ENCODE measurements around the gene PRKCZ.
"Not testable (repeated sequence)": the region's sequence is repeated elsewhere in the genome, so short reads cannot be mapped to it uniquely, and the experiment has no call there.

PRKCZ gene

DNA sequence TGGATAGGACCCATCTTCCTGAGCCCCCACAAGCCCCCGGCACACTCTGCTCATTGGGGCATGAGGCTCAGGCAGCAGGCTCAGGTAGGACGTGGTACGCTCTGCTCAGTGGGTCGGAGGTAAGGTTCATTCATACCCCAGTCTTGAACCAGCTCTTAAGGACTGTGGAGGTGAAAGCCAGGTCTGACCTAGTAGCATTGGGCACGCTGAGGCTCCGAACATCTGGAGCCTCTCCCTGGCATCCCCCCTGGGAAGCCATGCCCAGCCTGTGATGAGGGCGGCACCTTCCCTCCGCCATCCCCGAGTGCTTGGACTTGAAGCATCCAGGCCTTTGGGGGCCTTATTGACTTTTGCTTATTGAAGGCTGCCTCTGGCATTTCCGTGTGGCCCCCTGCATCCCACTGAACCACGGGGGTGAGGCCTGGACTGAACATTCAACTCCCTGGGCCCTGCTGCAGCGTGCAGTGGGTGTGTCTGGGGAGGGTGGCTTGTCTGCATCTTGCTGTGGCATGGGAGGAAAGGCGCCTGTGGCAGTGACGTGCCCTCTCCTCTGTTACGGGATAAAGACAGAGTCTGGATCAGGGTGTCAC lies 94.4 kb downstream of the PRKCZ start:
- Histone ChIP-seq H2BK5ac (ENCODE audit: low read length) (no peak overlapping the region), H4K8ac (ENCODE audit: low read depth, low read length) (no peak overlapping the region), H2AFZ (ENCODE audit: low read length) (no peak overlapping the region), H3K9me3 (replicated peaks in 1 of 2; ENCODE audit: control insufficient read depth in 2 of 2, insufficient read depth in 1 of 2, low read depth in 1 of 2, low read length in 2 of 2) (no peaks in the 10 kb centered on the region), H3K18ac (ENCODE audit: low read length) (no peak overlapping the region), H3K36me3 (replicated peaks in 1 of 2; ENCODE audit: control insufficient read depth in 2 of 2, insufficient read depth in 2 of 2, low read length in 2 of 2) (peaks cover 0 to 15% of the 10 kb centered on the region in 2 donors), H3K4me2 (ENCODE audit: insufficient read depth, low read length, poor library complexity, severe bottlenecking) (no peak overlapping the region), H3K27me3 (ENCODE audit: control insufficient read depth in 3 of 3, insufficient read depth in 3 of 3, low read depth in 1 of 3, low read length in 3 of 3) (no peaks in the 10 kb centered on the region), H3K27ac (replicated peaks; ENCODE audit: low read length) (no peak overlapping the region), H3K79me1 (ENCODE audit: low read depth, low read length) (peaks cover 2% of the 10 kb centered on the region), H2BK12ac (ENCODE audit: low read length) (no peak overlapping the region), H2BK15ac (ENCODE audit: low read length) (no peak overlapping the region), H3K23ac (ENCODE audit: low read depth, low read length, poor library complexity) (no peak overlapping the region), H3K9ac (ENCODE audit: low read depth, low read length, poor library complexity) (no peak overlapping the region), H2BK120ac (ENCODE audit: low read depth, low read length) (no peak overlapping the region), H3K14ac (ENCODE audit: low read length) (peak overlapping the region; percentile 4), H3K4me1 (ENCODE audit: control insufficient read depth in 2 of 2, insufficient read depth in 1 of 2, low read depth in 1 of 2, low read length in 2 of 2) (no peaks in the 10 kb centered on the region), H3K4me3 (ENCODE audit: low read length in 2 of 2) (no peak overlapping the region), H3K4ac (ENCODE audit: low read length) (no peak overlapping the region), H2AK5ac (ENCODE audit: low read depth, low read length) (no peak overlapping the region), H4K91ac (ENCODE audit: low read depth, low read length, poor library complexity) (no peak overlapping the region)
- no peak for DNase-seq (ENCODE audit: low spot score)
- WGBS, 2 donors (ENCODE audit: extremely low coverage in 2 of 2, insufficient read length in 2 of 2, insufficient replicate concordance in 1 of 2): no CpG with 5 or more reads among the region's 15 CpGs

DNA sequence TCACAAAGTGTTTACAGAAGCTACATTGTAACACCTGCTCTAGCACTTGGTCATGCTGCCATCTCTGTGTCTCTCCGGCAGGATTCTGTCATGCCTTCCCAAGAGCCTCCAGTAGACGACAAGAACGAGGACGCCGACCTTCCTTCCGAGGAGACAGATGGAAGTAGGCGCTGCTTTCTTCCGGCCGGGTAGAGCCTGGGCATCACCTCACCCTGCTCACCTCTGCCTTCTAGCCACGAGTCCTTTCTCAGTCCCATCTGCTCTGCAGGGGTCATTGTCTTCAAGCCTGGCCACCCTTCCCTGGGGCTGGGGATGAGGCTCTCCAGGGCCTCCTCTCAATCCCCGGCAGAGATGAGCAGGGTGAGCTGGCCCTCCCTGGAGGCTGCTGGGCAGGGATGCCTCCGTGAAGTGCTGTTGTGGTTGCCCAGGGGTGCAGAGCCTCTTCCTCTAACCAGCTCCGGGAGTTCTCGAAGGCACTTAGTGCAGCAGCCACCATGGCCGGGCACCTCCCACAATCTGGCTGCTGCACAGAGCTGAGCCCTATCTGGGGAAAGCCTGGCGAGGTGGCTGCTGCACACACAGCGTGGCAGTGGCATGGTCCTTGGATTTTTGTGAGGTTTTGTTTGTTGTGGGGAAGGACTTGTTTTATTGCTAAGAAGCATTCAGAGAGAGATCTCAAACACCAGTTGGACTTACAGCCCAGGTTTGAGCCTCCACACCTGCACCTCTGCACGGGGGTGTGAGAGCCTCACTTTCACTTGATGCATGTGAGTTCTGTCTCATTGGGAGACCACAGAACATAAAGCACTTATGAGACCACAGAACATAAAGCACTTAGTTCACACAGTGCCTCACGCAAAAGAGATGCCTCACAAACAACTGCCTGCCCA lies 96.0 kb downstream of the PRKCZ start:
- H2BK5ac ChIP-seq (ENCODE audit: low read length): peak overlapping the region; percentile 46
- H3K27ac ChIP-seq (replicated peaks; ENCODE audit: low read length): no peak overlapping the region
- no CpG with 5 or more reads among the region's 19 CpGs for WGBS, 2 donors (ENCODE audit: extremely low coverage in 2 of 2, insufficient read length in 2 of 2, insufficient replicate concordance in 1 of 2)
- no peak overlapping the region for H2BK12ac ChIP-seq (ENCODE audit: low read length)
- H3K27me3 ChIP-seq (ENCODE audit: control insufficient read depth in 3 of 3, insufficient read depth in 3 of 3, low read depth in 1 of 3, low read length in 3 of 3): peaks cover 0 to 4% (median 0%) of the 10 kb centered on the region in 3 experiments
- no peak overlapping the region for H2BK120ac ChIP-seq (ENCODE audit: low read depth, low read length)
- H3K9me3 ChIP-seq (replicated peaks in 1 of 2; ENCODE audit: control insufficient read depth in 2 of 2, insufficient read depth in 1 of 2, low read depth in 1 of 2, low read length in 2 of 2): no peaks in the 10 kb centered on the region
- no peak overlapping the region for H2AFZ ChIP-seq (ENCODE audit: low read length)
- no peaks in the 10 kb centered on the region for H3K4me1 ChIP-seq (ENCODE audit: control insufficient read depth in 2 of 2, insufficient read depth in 1 of 2, low read depth in 1 of 2, low read length in 2 of 2)
- H3K79me1 ChIP-seq (ENCODE audit: low read depth, low read length): peaks cover 5% of the 10 kb centered on the region
- H3K4ac ChIP-seq (ENCODE audit: low read length): no peak overlapping the region
- peak overlapping the region; percentile 3 for H3K9ac ChIP-seq (ENCODE audit: low read depth, low read length, poor library complexity)
- no peak overlapping the region for H4K91ac ChIP-seq (ENCODE audit: low read depth, low read length, poor library complexity)
- peak overlapping the region in 1 of 2 donors; percentile 35 for H3K4me3 ChIP-seq (ENCODE audit: low read length in 2 of 2)
- H3K23ac ChIP-seq (ENCODE audit: low read depth, low read length, poor library complexity): peak overlapping the region; percentile 27
- H2AK5ac ChIP-seq (ENCODE audit: low read depth, low read length): no peak overlapping the region
- no peak for DNase-seq (ENCODE audit: low spot score)
- peak overlapping the region; percentile 47 for H3K14ac ChIP-seq (ENCODE audit: low read length)
- peaks cover 0 to 19% of the 10 kb centered on the region in 2 donors for H3K36me3 ChIP-seq (replicated peaks in 1 of 2; ENCODE audit: control insufficient read depth in 2 of 2, insufficient read depth in 2 of 2, low read length in 2 of 2)
- no peak overlapping the region for H2BK15ac ChIP-seq (ENCODE audit: low read length)
- no peak overlapping the region for H4K8ac ChIP-seq (ENCODE audit: low read depth, low read length)
- H3K18ac ChIP-seq (ENCODE audit: low read length): no peak overlapping the region
- H3K4me2 ChIP-seq (ENCODE audit: insufficient read depth, low read length, poor library complexity, severe bottlenecking): no peak overlapping the region

DNA sequence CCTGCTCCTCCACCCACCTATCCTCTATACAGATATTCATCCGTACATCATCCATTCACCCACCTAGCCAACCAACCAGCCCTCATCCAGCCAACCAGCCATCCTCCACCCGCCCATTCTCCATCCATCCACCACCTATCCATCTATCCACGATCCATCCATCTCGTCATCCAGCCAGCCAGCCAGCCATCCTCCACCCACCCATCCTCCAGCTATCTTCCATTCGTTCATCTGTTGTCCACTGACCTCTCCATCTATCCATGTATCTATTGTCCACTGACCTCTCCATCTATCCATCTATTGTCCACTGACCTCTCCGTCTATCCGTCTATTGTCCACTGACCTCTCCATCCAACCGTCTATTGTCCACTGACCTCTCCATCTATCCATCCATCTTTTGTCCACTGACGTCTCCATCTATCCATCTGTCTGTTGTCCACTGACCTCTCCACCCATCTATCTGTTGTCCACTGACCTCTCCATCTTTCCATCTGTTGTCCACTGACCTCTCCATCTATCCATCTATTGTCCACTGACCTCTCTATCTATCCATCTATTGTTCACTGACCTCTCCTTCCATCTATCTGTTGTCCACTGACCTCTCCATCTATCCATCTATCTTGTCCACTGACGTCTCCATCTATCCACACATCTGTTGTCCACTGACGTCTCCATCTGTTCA lies 96.8 kb downstream of the PRKCZ start:
- Histone ChIP-seq H3K9me3 (replicated peaks in 1 of 2; ENCODE audit: control insufficient read depth in 2 of 2, insufficient read depth in 1 of 2, low read depth in 1 of 2, low read length in 2 of 2) (no peaks in the 10 kb centered on the region), H3K14ac (ENCODE audit: low read length) (no peak overlapping the region), H3K27me3 (ENCODE audit: control insufficient read depth in 3 of 3, insufficient read depth in 3 of 3, low read depth in 1 of 3, low read length in 3 of 3) (peaks cover 0 to 6% (median 0%) of the 10 kb centered on the region in 3 experiments), H3K4me2 (ENCODE audit: insufficient read depth, low read length, poor library complexity, severe bottlenecking) (no peak overlapping the region), H2BK120ac (ENCODE audit: low read depth, low read length) (no peak overlapping the region), H3K23ac (ENCODE audit: low read depth, low read length, poor library complexity) (peak overlapping the region; percentile 30), H3K4ac (ENCODE audit: low read length) (no peak overlapping the region), H2BK12ac (ENCODE audit: low read length) (no peak overlapping the region), H4K91ac (ENCODE audit: low read depth, low read length, poor library complexity) (no peak overlapping the region), H3K79me1 (ENCODE audit: low read depth, low read length) (peaks cover 5% of the 10 kb centered on the region), H2AK5ac (ENCODE audit: low read depth, low read length) (no peak overlapping the region), H3K36me3 (replicated peaks in 1 of 2; ENCODE audit: control insufficient read depth in 2 of 2, insufficient read depth in 2 of 2, low read length in 2 of 2) (peaks cover 0 to 21% of the 10 kb centered on the region in 2 donors), H3K18ac (ENCODE audit: low read length) (no peak overlapping the region), H3K9ac (ENCODE audit: low read depth, low read length, poor library complexity) (no peak overlapping the region), H2AFZ (ENCODE audit: low read length) (no peak overlapping the region), H2BK15ac (ENCODE audit: low read length) (no peak overlapping the region), H4K8ac (ENCODE audit: low read depth, low read length) (no peak overlapping the region), H3K27ac (replicated peaks; ENCODE audit: low read length) (no peak overlapping the region), H3K4me3 (ENCODE audit: low read length in 2 of 2) (no peak overlapping the region), H3K4me1 (ENCODE audit: control insufficient read depth in 2 of 2, insufficient read depth in 1 of 2, low read depth in 1 of 2, low read length in 2 of 2) (no peaks in the 10 kb centered on the region), H2BK5ac (ENCODE audit: low read length) (no peak overlapping the region)
- WGBS, 2 donors (ENCODE audit: extremely low coverage in 2 of 2, insufficient read length in 2 of 2, insufficient replicate concordance in 1 of 2): 100% methylated on average over 2 to 4 of the region's 11 CpGs
- DNase-seq (ENCODE audit: low spot score): no peak

DNA sequence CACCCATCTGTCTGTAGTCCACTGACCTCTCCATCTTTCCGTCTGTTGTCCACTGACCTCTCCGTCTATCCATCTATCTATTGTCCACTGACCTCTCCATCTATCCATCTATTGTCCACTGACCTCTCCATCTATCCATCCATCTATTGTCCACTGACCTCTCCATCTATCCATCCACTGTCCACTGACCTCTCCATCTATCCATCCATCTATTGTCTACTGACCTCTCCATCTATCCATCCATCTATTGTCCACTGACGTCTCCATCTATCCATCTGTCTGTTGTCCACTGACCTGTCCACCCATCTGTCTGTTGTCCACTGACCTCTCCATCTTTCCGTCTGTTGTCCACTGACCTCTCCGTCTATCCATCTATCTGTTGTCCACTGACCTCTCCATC lies 97.7 kb downstream of the PRKCZ start:
- H2BK15ac ChIP-seq (ENCODE audit: low read length); H3K9ac ChIP-seq (ENCODE audit: low read depth, low read length, poor library complexity); H3K4me2 ChIP-seq (ENCODE audit: insufficient read depth, low read length, poor library complexity, severe bottlenecking); H3K4me3 ChIP-seq (ENCODE audit: low read length in 2 of 2); H2AK5ac ChIP-seq (ENCODE audit: low read depth, low read length); H3K27ac ChIP-seq (replicated peaks; ENCODE audit: low read length); H2AFZ ChIP-seq (ENCODE audit: low read length); H3K4me1 ChIP-seq (ENCODE audit: control insufficient read depth in 2 of 2, insufficient read depth in 1 of 2, low read depth in 1 of 2, low read length in 2 of 2); DNase-seq (ENCODE audit: low spot score); H3K4ac ChIP-seq (ENCODE audit: low read length); H3K23ac ChIP-seq (ENCODE audit: low read depth, low read length, poor library complexity); H4K8ac ChIP-seq (ENCODE audit: low read depth, low read length); H4K91ac ChIP-seq (ENCODE audit: low read depth, low read length, poor library complexity); H2BK120ac ChIP-seq (ENCODE audit: low read depth, low read length); H3K18ac ChIP-seq (ENCODE audit: low read length); H3K9me3 ChIP-seq (replicated peaks in 1 of 2; ENCODE audit: control insufficient read depth in 2 of 2, insufficient read depth in 1 of 2, low read depth in 1 of 2, low read length in 2 of 2); H3K14ac ChIP-seq (ENCODE audit: low read length); H2BK12ac ChIP-seq (ENCODE audit: low read length); H3K27me3 ChIP-seq (ENCODE audit: control insufficient read depth in 3 of 3, insufficient read depth in 3 of 3, low read depth in 1 of 3, low read length in 3 of 3); H3K79me1 ChIP-seq (ENCODE audit: low read depth, low read length); H2BK5ac ChIP-seq (ENCODE audit: low read length): not testable (repeated sequence)
- peaks cover 0 to 25% of the 10 kb centered on the region in 2 donors for H3K36me3 ChIP-seq (replicated peaks in 1 of 2; ENCODE audit: control insufficient read depth in 2 of 2, insufficient read depth in 2 of 2, low read length in 2 of 2)
- WGBS, 2 donors (ENCODE audit: extremely low coverage in 2 of 2, insufficient read length in 2 of 2, insufficient replicate concordance in 1 of 2): no CpG with 5 or more reads among the region's 5 CpGs

All from neuronal stem cell (in vitro differentiated cells).